ENCODE data around the gene IBTK.
"Not testable (repeated sequence)": the region's sequence is repeated elsewhere in the genome, so short reads cannot be mapped to it uniquely, and the experiment has no call there.

The IBTK gene

GRCh38 chr6:82169138-82169876 lies 78.2 kb downstream of the IBTK start:
- no peak for DNase-seq

GRCh38 chr6:82166493-82166892 lies 81.1 kb downstream of the IBTK start:
- no peak for DNase-seq

GRCh38 chr6:82160255-82160990 lies 87.1 kb downstream of the IBTK start:
- no peak for DNase-seq

- DNase-seq: not testable (repeated sequence)
Measured at GRCh38 chr6:82152786-82153185, 94.8 kb downstream of the IBTK start.

GRCh38 chr6:82151147-82151546 lies 96.4 kb downstream of the IBTK start:
- not testable (repeated sequence) for DNase-seq

GRCh38 chr6:82145926-82146452 lies 101.6 kb downstream of the IBTK start:
- DNase-seq: no peak

- no peak for DNase-seq
Measured at GRCh38 chr6:82144852-82145340, 102.6 kb downstream of the IBTK start.

- DNase-seq: no peak
Measured at GRCh38 chr6:82144007-82144851, 103.3 kb downstream of the IBTK start.

GRCh38 chr6:82143041-82143481 lies 104.5 kb downstream of the IBTK start:
- no peak for DNase-seq

- no peak for DNase-seq
Measured at GRCh38 chr6:82142524-82142923, 105.0 kb downstream of the IBTK start.

- no peak for DNase-seq
Measured at GRCh38 chr6:82138075-82138791, 109.3 kb downstream of the IBTK start.

- no peak for DNase-seq
Measured at GRCh38 chr6:82131441-82131840, 116.1 kb downstream of the IBTK start.

GRCh38 chr6:82129797-82130196 lies 117.7 kb downstream of the IBTK start:
- no peak for DNase-seq

GRCh38 chr6:82128973-82129372 lies 118.6 kb downstream of the IBTK start:
- not testable (repeated sequence) for DNase-seq

- DNase-seq: no peak
Measured at GRCh38 chr6:82123632-82124031, 123.9 kb downstream of the IBTK start.
